Gastrocnemius medialis (tissue), 4 donors: ENCODE results near the gene SMG6. TPM values are rescaled to one million over a fixed set of nuclear protein-coding genes. Genes with fewer than 3 reads are reported as not detected.
A peak's percentile ranks its signal among the peaks of the same experiment; 100 is the strongest.

Experiments used
- ATAC-seq, 2 donors: fragments of 150-250 bp; one replicate each; pipeline ENCODE4 v1.9.1; 2016
- DNase-seq, 2 donors: peaks; one replicate each; pipeline ENCODE4 v3.0.0-alpha.2; 2019
- H3K27ac ChIP-seq, 4 donors: fragments of 200-600 bp; sonication (generic); 1 replicate in 1 of 4; 2 replicates in 3 of 4; pipeline ENCODE4 v1.5.1; 2016 to 2018; ENCODE audit warnings: mild to moderate bottlenecking in 2 of 4, moderate library complexity in 1 of 4
- H3K27me3 ChIP-seq, 3 donors: fragments of 200-600 bp; sonication (generic) in 2 of 3; 1 replicate in 1 of 3; 2 replicates in 2 of 3; pipeline versions ENCODE4 v1.5.1 to v1.6.0; 2016 to 2019; ENCODE audit warnings: mild to moderate bottlenecking in 1 of 3, moderate library complexity in 1 of 3
- H3K36me3 ChIP-seq, 2 donors: fragments of 200-600 bp; sonication (generic) in 1 of 2; one replicate each; pipeline ENCODE4 v1.5.1; 2017 to 2018
- H3K4me1 ChIP-seq, 2 donors: fragments of 200-600 bp; sonication (generic) in 1 of 2; one replicate each; pipeline ENCODE4 v1.5.1; 2016 to 2017; ENCODE audit warnings: mild to moderate bottlenecking in 2 of 2
- H3K4me3 ChIP-seq, 4 donors: fragments of 200-600 bp; sonication (generic) in 3 of 4; 1 replicate in 1 of 4; 2 replicates in 3 of 4; pipeline ENCODE4 v1.5.1; 2016 to 2019; ENCODE audit warnings: mild to moderate bottlenecking in 2 of 4
- H3K9me3 ChIP-seq, 3 donors: fragments of 200-600 bp; sonication (generic) in 2 of 3; 1 replicate in 1 of 3; 2 replicates in 2 of 3; pipeline ENCODE4 v1.5.1; 2016 to 2019
- POLR2A ChIP-seq, 2 donors: fragments of 450-650 bp; IDR thresholded peaks; one replicate each; pipeline ENCODE4 v1.6.1; 2017; ENCODE audit warnings: antibody characterized with exemption in 2 of 2, mild to moderate bottlenecking in 2 of 2, moderate library complexity in 2 of 2
- in situ Hi-C, 4 donors: fragments of 200-750 bp; cut with MboI; loops; one replicate each; pipeline versions ENCODE4 v1.15.0 to v1.8.0; 2017; ENCODE audit warnings: low sequenced_read_pairs in 4 of 4
- intact Hi-C: fragments of 100-400 bp; cut with DNase I; formaldehyde crosslinking; loops from one replicate; pipeline ENCODE4 v1.15.1; 2023; ENCODE audit warnings: low total_unique reads
- total RNA-seq, 4 donors: library from RNA; depleted of rRNA; stranded (reverse); fragments of >200 nt; gene quantifications; one replicate each; pipeline versions ENCODE4 v1.1.0 to v1.2.3, GENCODE V29; 2016
- TF ChIP-seq, protein P1 (sequence below), 5 experiments: fragments of 450-650 bp in 3 of 5; fragments of 200-600 bp in 2 of 5; sonication (generic) in 2 of 5; IDR thresholded peaks in 4 of 5; conservative IDR thresholded peaks in 1 of 5; 1 replicate in 4 of 5; 2 replicates in 1 of 5; pipeline ENCODE4 v1.5.1; 2016 to 2019; ENCODE audit warnings: antibody characterized with exemption in 5 of 5, mild to moderate bottlenecking in 3 of 5, moderate library complexity in 3 of 5

Gene SMG6
- total RNA-seq, 4 donors from 2014 or later = 20.5 to 27.8 (median 23.0) TPM

DNA sequence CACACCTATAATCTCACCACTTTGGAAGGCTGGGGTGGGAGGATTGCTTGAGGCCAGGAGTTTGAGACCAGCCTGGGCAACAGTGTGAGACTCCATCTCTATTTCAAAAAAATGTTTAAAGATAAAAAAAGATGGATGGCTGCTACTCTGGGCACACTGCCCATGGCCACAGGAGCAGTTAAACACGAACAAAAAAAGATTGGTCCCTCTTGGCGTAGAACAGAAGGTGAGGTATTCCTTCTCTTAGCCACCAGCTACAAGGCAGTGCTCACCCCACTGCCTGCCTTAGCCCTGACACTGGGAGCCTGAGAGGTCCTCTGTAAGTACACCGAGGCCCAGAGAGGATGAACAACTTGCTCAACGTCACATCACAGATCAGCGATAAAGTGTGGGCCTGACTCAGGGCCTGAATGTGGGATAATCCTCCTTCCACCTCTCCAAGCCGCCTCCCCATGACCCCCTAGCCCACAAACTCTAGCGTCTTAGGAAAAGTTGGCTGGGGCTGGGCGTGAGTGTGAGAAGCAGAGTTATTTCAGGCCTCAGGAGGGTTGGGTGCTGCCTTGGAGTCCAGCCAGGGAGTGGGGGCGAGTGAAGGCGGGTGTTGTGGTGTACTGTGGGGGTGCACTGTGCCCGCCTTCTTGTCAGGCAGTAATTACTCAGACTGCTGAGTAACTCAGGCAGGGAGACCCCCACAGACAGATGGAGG is 275.9 kb downstream of the SMG6 start:
- in situ Hi-C loops (loop anchor here (5.0 to 25.0 kb wide), 5 partner anchors 113 to 365 kb away; partner anchors contain the start of gene PRPF8 (in 1 of the 4)), intact Hi-C loops (no loop called here)
- no peak overlapping the region for H3K4me3 ChIP-seq
- no peaks in the 10 kb centered on the region for H3K9me3 ChIP-seq
- no peak for ATAC-seq
- no peaks in the 10 kb centered on the region for H3K36me3 ChIP-seq
- H3K4me1 ChIP-seq = peaks cover 25 to 39% of the 10 kb centered on the region in 2 donors
- H3K27ac ChIP-seq = no peak overlapping the region
- no peak for TF ChIP-seq POLR2A (IDR thresholded peaks at IDR 0.05)
- TF ChIP-seq, protein P1, sequence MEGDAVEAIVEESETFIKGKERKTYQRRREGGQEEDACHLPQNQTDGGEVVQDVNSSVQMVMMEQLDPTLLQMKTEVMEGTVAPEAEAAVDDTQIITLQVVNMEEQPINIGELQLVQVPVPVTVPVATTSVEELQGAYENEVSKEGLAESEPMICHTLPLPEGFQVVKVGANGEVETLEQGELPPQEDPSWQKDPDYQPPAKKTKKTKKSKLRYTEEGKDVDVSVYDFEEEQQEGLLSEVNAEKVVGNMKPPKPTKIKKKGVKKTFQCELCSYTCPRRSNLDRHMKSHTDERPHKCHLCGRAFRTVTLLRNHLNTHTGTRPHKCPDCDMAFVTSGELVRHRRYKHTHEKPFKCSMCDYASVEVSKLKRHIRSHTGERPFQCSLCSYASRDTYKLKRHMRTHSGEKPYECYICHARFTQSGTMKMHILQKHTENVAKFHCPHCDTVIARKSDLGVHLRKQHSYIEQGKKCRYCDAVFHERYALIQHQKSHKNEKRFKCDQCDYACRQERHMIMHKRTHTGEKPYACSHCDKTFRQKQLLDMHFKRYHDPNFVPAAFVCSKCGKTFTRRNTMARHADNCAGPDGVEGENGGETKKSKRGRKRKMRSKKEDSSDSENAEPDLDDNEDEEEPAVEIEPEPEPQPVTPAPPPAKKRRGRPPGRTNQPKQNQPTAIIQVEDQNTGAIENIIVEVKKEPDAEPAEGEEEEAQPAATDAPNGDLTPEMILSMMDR (IDR thresholded peaks at IDR 0.05 in 4 of 5, conservative IDR thresholded peaks at IDR 0.05 in 1 of 5) = no peak
- DNase-seq = no peak
- H3K27me3 ChIP-seq = no peaks in the 10 kb centered on the region

DNA sequence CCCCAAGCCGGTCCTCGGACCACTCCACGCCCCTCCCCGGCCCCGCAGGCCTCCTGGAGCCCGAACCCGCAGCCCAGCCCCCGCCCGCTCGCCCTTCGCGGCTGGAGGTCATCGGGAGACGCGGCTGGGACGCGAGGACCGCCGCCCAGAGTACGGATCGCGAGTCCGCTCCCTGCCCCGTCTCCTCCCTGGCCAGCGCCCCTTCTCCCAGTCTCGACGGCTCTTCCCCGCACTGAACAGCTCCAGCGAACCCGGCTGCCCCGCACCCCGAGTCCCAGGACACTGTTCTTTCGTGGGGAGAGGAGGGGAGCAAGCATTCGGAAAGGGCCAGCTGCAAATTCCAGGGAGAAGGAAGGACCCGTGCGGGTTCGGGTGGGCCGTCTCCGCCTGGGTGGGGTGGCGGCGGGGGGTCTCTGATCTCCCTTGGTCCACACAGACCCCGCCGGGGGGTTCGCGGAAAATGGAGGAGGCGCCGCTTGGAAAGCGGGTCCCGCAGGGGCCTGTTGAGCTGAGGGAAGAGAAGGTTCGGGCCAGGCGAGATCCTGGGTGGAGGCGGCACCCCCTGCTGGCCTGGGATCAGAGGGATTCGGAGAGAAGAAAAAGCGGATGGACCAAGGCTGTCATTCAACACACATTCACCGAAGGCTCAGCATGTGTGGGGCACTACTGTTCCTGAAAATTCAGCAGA is 277.8 kb downstream of the SMG6 start:
- Histone ChIP-seq H3K27ac (peak overlapping the region; percentile 65 to 79 (median 74)), H3K4me3 (peak overlapping the region; percentile 60 to 75 (median 63)), H3K4me1 (peaks cover 19 to 20% of the 10 kb centered on the region in 2 donors), H3K36me3 (no peaks in the 10 kb centered on the region), H3K9me3 (no peaks in the 10 kb centered on the region), H3K27me3 (no peaks in the 10 kb centered on the region)
- ATAC-seq (peak; percentile 25 to 35), DNase-seq (peak; percentile 55 to 73)
- TF ChIP-seq, protein P1 (IDR thresholded peaks at IDR 0.05 in 4 of 5, conservative IDR thresholded peaks at IDR 0.05 in 1 of 5) = peak; percentile 67 to 77 (median 73)
- TF ChIP-seq POLR2A (IDR thresholded peaks at IDR 0.05) = no peak
- in situ Hi-C loops (loop anchor here (5.0 to 25.0 kb wide), 5 partner anchors 111 to 363 kb away; partner anchors contain the start of gene PRPF8 (in 1 of the 4)), intact Hi-C loops (loop anchor here (1.0 kb wide), 1 partner anchor 117 kb away; no protein-coding TSS in a partner anchor)

DNA sequence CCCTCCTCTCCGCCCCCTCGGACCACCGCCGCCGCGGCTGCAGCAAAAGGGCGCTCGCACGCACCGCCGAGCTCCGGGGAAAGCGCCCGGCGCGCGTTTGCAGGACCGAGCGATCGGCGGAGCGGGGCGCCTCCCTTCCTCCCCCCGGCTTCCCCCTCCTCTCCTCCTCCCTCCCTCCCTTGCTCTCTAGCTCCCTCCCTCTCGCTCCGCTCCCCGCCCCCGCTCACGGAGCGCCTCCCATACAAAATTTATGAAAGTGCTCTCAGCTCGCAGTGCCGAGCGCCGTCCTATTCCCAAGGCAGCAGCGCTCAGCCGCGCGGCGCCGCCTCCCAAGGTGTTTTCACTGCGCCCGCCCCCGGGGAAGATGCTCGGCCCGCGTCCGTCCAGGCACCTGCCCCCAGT is 278.4 kb downstream of the SMG6 start, which contains the start of gene RTN4RL1:
RTN4RL1 (minus strand) TSS at position 115 of the 402 bp plus-strand sequence. CDS start 469 bp downstream, outside the sequence.
- peak in 1 of 2 donors; percentile 50 for TF ChIP-seq POLR2A (IDR thresholded peaks at IDR 0.05)
- TF ChIP-seq, protein P1 (IDR thresholded peaks at IDR 0.05 in 4 of 5, conservative IDR thresholded peaks at IDR 0.05 in 1 of 5) = no peak
- intact Hi-C loops = no loop called here
- peaks cover 17 to 21% of the 10 kb centered on the region in 2 donors for H3K4me1 ChIP-seq

DNA sequence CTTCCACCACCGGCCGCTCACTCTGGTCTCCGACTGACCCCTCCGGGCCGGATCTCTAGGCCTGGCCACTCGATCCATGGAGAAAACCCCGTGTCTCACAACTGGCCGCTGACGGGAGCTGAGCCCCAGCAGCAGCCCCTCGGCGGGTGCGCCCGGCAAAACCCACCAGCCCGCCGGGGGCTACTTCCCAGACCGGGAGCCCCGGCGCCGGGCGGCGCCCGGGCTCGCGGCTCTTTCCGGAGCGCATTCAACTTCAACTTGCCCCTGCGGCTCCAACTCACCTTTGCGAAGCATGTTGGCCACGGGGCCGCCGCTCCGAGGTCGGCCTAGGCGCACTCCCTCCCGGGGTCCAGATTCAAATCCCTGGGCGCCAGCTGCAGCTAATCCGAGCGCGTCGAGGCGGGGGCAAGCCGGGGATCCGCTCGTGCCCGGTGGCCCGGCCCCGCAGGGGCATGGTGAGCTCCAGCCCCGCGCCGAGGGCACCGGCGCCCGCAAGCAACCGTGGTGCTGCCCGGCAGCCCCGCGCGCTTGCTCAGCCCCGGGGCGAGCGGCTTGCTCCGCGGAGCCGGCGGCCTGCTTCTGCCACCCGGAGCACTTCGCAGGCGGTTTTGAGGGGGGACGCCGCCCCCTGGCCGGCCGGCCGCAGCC is 278.9 kb downstream of the SMG6 start:
- in situ Hi-C loops = loop anchor here (5.0 to 25.0 kb wide), 5 partner anchors 110 to 362 kb away; partner anchors contain the start of gene PRPF8 (in 1 of the 4)

More for the DNA sequence above, 278.4 kb downstream of the SMG6 start, which contains the start of gene RTN4RL1:
- ATAC-seq (peak; percentile 34 to 38), DNase-seq (peak; percentile 47 to 61)
- H3K4me3 ChIP-seq = peak within 1 kb of the TSS; percentile 60 to 75 (median 63)
- no peaks in the 10 kb centered on the region for H3K27me3 ChIP-seq
- H3K27ac ChIP-seq = peak within 1 kb of the TSS; percentile 65 to 79 (median 74)
- no peaks in the 10 kb centered on the region for H3K36me3 ChIP-seq
- H3K9me3 ChIP-seq = no peaks in the 10 kb centered on the region
- in situ Hi-C loops = loop anchor here (5.0 to 25.0 kb wide), 5 partner anchors 110 to 363 kb away; partner anchors contain the start of gene PRPF8 (in 1 of the 4)

More for the DNA sequence above, 278.9 kb downstream of the SMG6 start:
- H3K9me3 ChIP-seq = no peaks in the 10 kb centered on the region
- ATAC-seq (peak in 1 of 2 donors; percentile 7), DNase-seq (no peak)
- no peaks in the 10 kb centered on the region for H3K27me3 ChIP-seq
- TF ChIP-seq, protein P1 (IDR thresholded peaks at IDR 0.05 in 4 of 5, conservative IDR thresholded peaks at IDR 0.05 in 1 of 5) = no peak
- H3K4me3 ChIP-seq = peak overlapping the region; percentile 60 to 75 (median 63)
- no peaks in the 10 kb centered on the region for H3K36me3 ChIP-seq
- peaks cover 15 to 21% of the 10 kb centered on the region in 2 donors for H3K4me1 ChIP-seq
- H3K27ac ChIP-seq = peak overlapping the region; percentile 65 to 79 (median 74)
- intact Hi-C loops = no loop called here
